GM10266 (cell line): ENCODE data around the gene DVL1.

Experiments
- DNase-seq: peaks from one replicate; pipeline ENCODE4 v3.0.0; 2012; ENCODE audit errors: extremely low spot score
- TF ChIP-seq, protein P1 (sequence below): IDR thresholded peaks from 2 replicates; pipeline ENCODE4 v1.5.1; 2012; ENCODE audit warnings: mild to moderate bottlenecking, low read depth; ENCODE audit not compliant: control insufficient read depth, insufficient read depth; ENCODE audit errors: missing control alignments

DVL1 gene

DNA sequence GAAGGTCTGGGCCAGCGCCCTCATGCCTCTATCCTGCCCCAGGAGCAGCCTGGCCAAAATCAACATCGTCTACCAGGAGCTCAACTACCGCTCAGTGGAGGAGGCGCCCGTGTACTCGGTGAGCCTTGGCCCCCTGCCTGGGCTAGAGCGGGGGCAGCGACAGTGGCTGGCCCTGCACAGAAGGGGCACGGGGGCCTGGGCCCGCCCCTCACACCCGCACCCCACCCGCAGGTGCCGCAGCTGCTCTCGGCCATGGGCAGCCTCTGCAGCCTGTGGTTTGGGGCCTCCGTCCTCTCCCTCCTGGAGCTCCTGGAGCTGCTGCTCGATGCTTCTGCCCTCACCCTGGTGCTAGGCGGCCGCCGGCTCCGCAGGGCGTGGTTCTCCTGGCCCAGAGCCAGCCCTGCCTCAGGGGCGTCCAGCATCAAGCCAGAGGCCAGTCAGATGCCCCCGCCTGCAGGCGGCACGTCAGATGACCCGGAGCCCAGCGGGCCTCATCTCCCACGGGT is 58.1 kb downstream of the DVL1 start:
- DNase-seq, result no peak
- TF ChIP-seq, protein P1, sequence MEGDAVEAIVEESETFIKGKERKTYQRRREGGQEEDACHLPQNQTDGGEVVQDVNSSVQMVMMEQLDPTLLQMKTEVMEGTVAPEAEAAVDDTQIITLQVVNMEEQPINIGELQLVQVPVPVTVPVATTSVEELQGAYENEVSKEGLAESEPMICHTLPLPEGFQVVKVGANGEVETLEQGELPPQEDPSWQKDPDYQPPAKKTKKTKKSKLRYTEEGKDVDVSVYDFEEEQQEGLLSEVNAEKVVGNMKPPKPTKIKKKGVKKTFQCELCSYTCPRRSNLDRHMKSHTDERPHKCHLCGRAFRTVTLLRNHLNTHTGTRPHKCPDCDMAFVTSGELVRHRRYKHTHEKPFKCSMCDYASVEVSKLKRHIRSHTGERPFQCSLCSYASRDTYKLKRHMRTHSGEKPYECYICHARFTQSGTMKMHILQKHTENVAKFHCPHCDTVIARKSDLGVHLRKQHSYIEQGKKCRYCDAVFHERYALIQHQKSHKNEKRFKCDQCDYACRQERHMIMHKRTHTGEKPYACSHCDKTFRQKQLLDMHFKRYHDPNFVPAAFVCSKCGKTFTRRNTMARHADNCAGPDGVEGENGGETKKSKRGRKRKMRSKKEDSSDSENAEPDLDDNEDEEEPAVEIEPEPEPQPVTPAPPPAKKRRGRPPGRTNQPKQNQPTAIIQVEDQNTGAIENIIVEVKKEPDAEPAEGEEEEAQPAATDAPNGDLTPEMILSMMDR, result no peak

DNA sequence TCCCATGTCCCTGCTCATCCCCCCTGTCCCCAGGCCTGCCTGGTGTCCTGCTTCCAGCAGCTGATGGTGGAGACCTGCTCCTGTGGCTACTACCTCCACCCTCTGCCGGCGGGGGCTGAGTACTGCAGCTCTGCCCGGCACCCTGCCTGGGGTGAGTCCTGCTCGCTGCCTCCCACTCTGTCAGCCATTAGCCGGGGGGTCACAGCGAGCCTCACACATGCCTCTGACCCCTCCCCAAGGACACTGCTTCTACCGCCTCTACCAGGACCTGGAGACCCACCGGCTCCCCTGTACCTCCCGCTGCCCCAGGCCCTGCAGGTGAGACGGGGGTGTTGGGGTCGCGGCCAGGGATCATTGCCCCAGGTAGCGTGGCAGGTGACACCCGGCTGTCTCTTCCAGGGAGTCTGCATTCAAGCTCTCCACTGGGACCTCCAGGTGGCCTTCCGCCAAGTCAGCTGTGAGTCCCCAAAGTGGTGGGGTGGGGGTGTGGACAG is 58.9 kb downstream of the DVL1 start:
- peak; percentile 80 for DNase-seq
- TF ChIP-seq, protein P1, result peak; percentile 58

DNA sequence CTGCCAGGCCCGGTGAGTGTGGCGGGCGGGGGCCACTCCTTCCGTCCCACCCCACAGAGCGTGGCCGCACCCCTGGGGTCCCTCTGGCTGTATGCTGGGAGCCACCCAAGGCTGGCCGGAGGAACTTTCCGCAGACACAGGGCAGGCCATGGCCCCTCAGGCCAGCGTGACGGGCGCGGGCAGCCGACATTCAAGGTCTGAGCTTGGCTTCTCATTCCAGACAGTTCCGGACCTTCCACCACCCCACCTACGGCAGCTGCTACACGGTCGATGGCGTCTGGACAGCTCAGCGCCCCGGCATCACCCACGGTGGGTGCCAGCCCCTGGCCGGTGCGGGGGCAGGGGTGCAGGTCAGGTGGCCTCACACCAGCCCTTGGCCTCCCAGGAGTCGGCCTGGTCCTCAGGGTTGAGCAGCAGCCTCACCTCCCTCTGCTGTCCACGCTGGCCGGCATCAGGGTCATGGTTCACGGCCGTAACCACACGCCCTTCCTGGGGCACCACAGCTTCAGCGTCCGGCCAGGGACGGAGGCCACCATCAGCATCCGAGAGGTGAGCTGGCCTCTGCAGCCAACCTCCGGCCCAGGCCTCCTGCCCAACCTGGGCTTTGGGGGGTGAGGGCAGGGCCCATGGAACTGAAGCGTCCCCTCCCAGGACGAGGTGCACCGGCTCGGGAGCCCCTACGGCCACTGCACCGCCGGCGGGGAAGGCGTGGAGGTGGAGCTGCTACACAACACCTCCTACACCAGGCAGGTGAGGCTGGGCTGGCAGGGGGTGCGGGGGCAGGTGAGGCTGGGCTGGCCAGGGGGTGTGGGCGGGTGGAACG is 61.7 kb downstream of the DVL1 start:
- no peak for DNase-seq
- TF ChIP-seq, protein P1, result no peak

DNA sequence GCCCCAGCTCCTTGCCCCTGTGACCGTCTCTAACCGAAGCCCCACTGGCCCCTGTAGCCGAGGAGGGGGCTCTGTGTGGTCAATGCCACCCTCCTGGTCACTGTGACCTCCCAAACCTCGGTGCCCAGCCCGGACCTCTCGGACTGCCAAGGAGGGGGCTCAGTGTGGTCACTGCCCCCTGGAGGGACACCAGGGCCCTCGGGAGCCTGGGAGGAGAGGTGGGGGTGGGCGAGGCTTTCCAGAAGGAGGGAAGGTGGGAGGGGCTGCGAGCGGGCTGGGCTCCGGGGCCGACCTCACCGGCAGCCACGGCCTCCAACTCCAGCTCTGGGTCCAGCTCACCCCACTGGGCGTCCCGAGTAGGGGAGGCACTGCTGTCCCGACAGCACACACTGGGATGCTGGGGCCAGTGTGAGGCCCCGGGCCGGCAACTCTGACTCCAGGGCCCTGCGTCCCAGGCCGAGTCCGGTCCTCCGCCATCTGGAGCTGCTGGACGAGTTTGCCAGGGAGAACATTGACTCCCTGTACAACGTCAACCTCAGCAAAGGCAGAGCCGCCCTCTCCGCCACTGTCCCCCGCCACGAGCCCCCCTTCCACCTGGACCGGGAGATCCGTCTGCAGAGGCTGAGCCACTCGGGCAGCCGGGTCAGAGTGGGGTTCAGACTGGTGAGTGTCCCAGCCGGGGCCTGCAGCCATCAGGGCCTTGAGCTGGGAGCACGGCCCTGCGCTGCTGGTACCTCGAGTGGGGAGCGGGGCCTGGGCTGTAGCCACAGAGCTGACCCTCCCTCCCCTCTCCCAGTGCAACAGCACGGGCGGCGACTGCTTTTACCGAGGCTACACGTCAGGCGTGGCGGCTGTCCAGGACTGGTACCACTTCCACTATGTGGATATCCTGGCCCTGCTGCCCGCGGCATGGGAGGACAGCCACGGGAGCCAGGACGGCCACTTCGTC is 62.6 kb downstream of the DVL1 start:
- DNase-seq, result no peak

DNA sequence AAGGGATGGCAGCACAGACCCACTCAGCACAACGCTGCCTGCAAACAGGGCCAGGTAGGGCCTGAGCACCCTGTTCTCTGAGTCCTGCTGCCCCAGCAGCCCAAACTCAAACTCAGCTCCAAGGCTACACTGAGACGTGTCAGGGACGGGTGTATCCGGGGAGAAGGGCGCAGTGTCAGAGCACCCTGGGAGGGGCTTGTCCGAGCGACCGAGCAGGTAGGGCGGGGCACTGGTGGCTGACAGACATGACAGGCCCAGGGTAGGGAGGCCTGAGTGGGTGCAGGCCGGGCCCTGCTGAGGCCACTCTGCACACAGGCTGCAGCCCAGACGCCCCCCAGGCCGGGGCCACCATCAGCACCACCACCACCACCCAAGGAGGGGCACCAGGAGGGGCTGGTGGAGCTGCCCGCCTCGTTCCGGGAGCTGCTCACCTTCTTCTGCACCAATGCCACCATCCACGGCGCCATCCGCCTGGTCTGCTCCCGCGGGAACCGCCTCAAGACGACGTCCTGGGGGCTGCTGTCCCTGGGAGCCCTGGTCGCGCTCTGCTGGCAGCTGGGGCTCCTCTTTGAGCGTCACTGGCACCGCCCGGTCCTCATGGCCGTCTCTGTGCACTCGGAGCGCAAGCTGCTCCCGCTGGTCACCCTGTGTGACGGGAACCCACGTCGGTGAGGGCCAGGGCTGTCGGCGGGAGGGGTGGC is 63.5 kb downstream of the DVL1 start:
- DNase-seq, result no peak
- TF ChIP-seq, protein P1, result no peak

More for the DNA sequence above, 62.6 kb downstream of the DVL1 start:
- TF ChIP-seq, protein P1, result no peak
